ENCODE results near the gene EIPR1.

Gene EIPR1

GRCh38 chr2:3154700-3155099 is 222.9 kb downstream of the EIPR1 start:
- no peaks in the 10 kb centered on the region for H3K36me3 ChIP-seq (ENCODE audit: insufficient read depth, insufficient read length, low read length)
- H3K9me3 ChIP-seq (ENCODE audit: insufficient read depth, low read length), result no peaks in the 10 kb centered on the region
- H3K27me3 ChIP-seq (ENCODE audit: insufficient read depth, insufficient read length), result no peaks in the 10 kb centered on the region
- H3K4me3 ChIP-seq (ENCODE audit: insufficient read length, low read depth), result no peak overlapping the region
- no peak overlapping the region for H3K9ac ChIP-seq (ENCODE audit: insufficient read length, low read depth)
- H3K4me1 ChIP-seq (ENCODE audit: insufficient read depth, insufficient read length), result no peaks in the 10 kb centered on the region
- no peak for DNase-seq (ENCODE audit: low read depth, low spot score)
- TF ChIP-seq YY1 (IDR thresholded peaks at IDR 0.05; ENCODE audit: insufficient read depth, insufficient read length) (no peak), SUZ12 (IDR thresholded peaks at IDR 0.05; ENCODE audit: extremely low read depth, insufficient read depth, insufficient read length) (no peak), ZNF274 (IDR thresholded peaks at IDR 0.05; ENCODE audit: low read depth, low read length) (no peak)

DNA sequence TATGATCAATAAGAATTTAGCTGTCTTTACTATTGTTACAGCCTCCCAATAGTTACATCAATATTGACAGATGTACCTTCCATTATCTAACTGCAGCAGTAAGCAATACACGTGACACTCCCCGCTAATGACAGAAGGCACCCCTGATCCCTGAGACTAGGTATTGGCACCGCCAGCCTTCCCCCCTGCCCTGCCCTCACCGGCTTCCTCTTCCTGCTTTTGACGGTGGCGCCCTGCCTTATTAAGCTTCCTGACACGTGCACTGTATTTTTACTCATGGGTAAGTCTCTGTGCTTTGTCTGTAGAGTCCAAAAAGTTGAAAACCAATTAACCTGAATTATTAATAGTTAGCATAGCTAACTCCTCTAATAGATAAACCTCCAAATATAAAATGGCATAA is 223.5 kb downstream of the EIPR1 start:
- no peak overlapping the region for H3K4me3 ChIP-seq (ENCODE audit: insufficient read length, low read depth)
- H3K4me1 ChIP-seq (ENCODE audit: insufficient read depth, insufficient read length), result no peaks in the 10 kb centered on the region
- no peaks in the 10 kb centered on the region for H3K36me3 ChIP-seq (ENCODE audit: insufficient read depth, insufficient read length, low read length)
- no peak for TF ChIP-seq SUZ12 (IDR thresholded peaks at IDR 0.05; ENCODE audit: extremely low read depth, insufficient read depth, insufficient read length)
- no peak for TF ChIP-seq ZNF274 (IDR thresholded peaks at IDR 0.05; ENCODE audit: low read depth, low read length)
- no peak for TF ChIP-seq YY1 (IDR thresholded peaks at IDR 0.05; ENCODE audit: insufficient read depth, insufficient read length)
- no peak for DNase-seq (ENCODE audit: low read depth, low spot score)
- no peak overlapping the region for H3K9ac ChIP-seq (ENCODE audit: insufficient read length, low read depth)
- no peaks in the 10 kb centered on the region for H3K27me3 ChIP-seq (ENCODE audit: insufficient read depth, insufficient read length)
- no peaks in the 10 kb centered on the region for H3K9me3 ChIP-seq (ENCODE audit: insufficient read depth, low read length)

DNA sequence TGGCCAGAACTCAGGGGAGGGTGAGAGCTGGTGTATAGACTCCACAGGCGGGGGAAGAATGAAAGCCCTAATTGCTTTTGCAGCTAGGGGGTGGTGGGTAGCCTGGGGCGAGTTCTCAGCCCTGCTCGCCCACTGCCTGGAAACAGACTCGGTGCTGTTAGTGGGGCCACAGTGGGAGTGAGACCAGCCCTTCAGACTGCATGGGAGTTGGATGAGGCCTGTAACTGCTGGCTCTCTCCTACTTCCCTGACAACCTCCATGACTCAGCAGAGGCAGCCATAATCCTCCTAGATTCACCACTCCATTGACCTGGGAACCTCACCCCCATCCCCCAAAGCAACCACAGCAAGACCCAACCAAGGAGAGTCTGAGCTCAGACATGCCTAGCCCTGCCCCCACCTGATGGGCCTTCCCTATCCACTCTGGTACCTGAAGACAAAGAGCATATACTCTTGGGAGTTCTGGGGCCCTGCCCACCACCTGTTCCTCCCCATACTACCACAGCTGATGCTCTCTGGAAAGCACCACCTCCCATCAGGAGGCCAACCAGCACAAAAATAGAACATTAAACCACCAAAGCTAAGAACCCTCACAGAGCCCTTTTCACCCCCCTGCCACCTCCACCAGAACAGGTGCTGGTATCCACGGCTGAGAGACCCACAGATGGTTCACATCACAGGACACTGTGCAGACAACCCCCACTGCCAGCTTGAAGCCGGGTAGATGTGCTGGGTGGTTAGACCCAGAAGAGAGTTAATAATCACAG is 226.3 kb downstream of the EIPR1 start:
- H3K27me3 ChIP-seq (ENCODE audit: insufficient read depth, insufficient read length), result no peaks in the 10 kb centered on the region
- H3K9me3 ChIP-seq (ENCODE audit: insufficient read depth, low read length), result no peaks in the 10 kb centered on the region
- H3K9ac ChIP-seq (ENCODE audit: insufficient read length, low read depth), result no peak overlapping the region
- no peak overlapping the region for H3K4me3 ChIP-seq (ENCODE audit: insufficient read length, low read depth)
- H3K36me3 ChIP-seq (ENCODE audit: insufficient read depth, insufficient read length, low read length), result no peaks in the 10 kb centered on the region
- TF ChIP-seq ZNF274 (IDR thresholded peaks at IDR 0.05; ENCODE audit: low read depth, low read length), result no peak
- TF ChIP-seq SUZ12 (IDR thresholded peaks at IDR 0.05; ENCODE audit: extremely low read depth, insufficient read depth, insufficient read length), result no peak
- no peak for TF ChIP-seq YY1 (IDR thresholded peaks at IDR 0.05; ENCODE audit: insufficient read depth, insufficient read length)
- peaks cover 2% of the 10 kb centered on the region for H3K4me1 ChIP-seq (ENCODE audit: insufficient read depth, insufficient read length)
- no peak for DNase-seq (ENCODE audit: low read depth, low spot score)

DNA sequence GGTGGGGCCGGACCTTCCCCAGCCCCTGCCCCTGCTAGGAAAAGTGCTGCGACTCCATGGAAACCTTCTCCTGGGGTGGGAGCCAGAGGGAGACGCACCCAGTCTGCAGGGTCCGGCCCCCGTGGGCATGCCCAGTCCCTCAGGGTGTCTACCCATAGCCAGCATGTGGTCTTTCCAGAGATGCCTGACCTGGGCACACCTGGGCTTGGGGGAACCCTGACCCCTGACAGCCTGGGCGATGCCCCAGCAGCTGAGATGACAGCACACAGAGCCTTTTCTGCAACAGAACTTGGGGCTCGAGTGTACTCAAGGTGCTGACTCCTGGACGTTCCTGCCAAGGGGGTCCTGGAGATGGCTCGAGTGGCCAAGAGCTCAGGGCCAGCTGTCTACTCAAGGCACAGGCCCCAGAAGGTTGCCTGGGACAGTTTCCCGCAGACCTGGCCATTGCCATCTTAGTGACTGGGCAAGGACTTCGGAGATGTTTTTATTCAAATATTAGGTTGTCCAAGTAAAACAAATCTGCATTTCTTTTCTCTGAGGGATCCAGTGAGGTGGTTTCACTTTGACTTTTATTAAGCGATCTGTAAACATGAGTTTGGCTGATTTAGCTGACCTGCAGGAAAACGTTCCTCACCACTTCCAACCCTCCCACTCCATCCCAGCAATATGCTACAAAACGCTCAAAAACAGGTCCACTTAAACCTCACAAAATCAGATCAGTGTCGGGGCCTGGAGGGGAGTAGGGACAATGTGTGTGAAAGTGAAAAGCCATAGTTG is 228.0 kb downstream of the EIPR1 start:
- Histone ChIP-seq H3K27me3 (ENCODE audit: insufficient read depth, insufficient read length) (no peaks in the 10 kb centered on the region), H3K4me3 (ENCODE audit: insufficient read length, low read depth) (no peak overlapping the region), H3K36me3 (ENCODE audit: insufficient read depth, insufficient read length, low read length) (no peaks in the 10 kb centered on the region), H3K9me3 (ENCODE audit: insufficient read depth, low read length) (no peaks in the 10 kb centered on the region), H3K4me1 (ENCODE audit: insufficient read depth, insufficient read length) (peaks cover 2% of the 10 kb centered on the region), H3K9ac (ENCODE audit: insufficient read length, low read depth) (no peak overlapping the region)
- TF ChIP-seq SUZ12 (IDR thresholded peaks at IDR 0.05; ENCODE audit: extremely low read depth, insufficient read depth, insufficient read length) (no peak), ZNF274 (IDR thresholded peaks at IDR 0.05; ENCODE audit: low read depth, low read length) (no peak), YY1 (IDR thresholded peaks at IDR 0.05; ENCODE audit: insufficient read depth, insufficient read length) (no peak)
- no peak for DNase-seq (ENCODE audit: low read depth, low spot score)

- H3K4me1 ChIP-seq (ENCODE audit: insufficient read depth, insufficient read length), result peaks cover 2% of the 10 kb centered on the region
- no peak overlapping the region for H3K4me3 ChIP-seq (ENCODE audit: insufficient read length, low read depth)
- no peaks in the 10 kb centered on the region for H3K27me3 ChIP-seq (ENCODE audit: insufficient read depth, insufficient read length)
- H3K9me3 ChIP-seq (ENCODE audit: insufficient read depth, low read length), result no peaks in the 10 kb centered on the region
- H3K36me3 ChIP-seq (ENCODE audit: insufficient read depth, insufficient read length, low read length), result no peaks in the 10 kb centered on the region
- DNase-seq (ENCODE audit: low read depth, low spot score), result no peak
- no peak for TF ChIP-seq SUZ12 (IDR thresholded peaks at IDR 0.05; ENCODE audit: extremely low read depth, insufficient read depth, insufficient read length)
- no peak for TF ChIP-seq YY1 (IDR thresholded peaks at IDR 0.05; ENCODE audit: insufficient read depth, insufficient read length)
- no peak for TF ChIP-seq ZNF274 (IDR thresholded peaks at IDR 0.05; ENCODE audit: low read depth, low read length)
- no peak overlapping the region for H3K9ac ChIP-seq (ENCODE audit: insufficient read length, low read depth)
Measured at GRCh38 chr2:3148716-3149115, 228.9 kb downstream of the EIPR1 start.

DNA sequence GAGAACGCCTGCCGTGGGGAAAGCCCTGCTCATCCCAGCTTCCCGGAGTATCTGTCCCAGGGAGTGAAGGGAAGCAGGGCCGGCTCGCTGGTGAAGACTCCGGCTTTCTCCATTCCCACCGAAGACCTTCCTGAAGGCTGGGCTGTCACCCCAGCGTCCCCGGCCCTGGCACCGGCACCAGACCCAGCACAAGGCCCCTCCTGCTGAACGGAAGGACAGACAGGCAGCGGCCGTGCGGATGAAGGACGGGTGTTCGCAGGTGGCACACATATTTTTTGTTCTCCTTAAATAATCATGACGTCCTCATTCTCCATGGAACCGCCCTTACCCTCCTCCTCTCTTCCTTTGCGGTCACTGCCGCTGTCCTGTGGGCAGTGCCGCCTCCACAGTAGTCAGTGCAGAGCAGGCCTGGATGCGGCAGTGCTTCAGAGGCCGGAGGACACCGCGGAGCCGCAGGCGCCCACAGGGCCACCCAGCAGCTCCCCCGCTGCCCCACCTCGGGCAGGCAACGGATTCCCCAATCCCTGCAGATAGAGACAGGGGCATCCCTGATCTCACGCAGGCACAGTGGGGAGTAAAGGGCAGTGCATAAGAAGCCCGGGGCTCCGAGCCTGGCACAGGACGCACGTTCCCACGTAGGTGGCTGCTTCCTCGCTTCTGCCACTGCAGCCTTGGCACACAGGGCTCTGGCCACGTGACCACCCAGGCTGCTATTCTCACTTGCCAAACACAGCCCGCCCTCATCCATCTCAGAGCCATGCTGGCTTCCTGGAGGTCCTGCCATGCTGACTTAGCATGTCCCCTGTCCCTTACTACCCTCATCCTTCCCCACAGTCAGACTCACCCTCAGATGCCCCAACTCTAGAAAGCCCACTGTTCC is 229.7 kb downstream of the EIPR1 start:
- no peaks in the 10 kb centered on the region for H3K9me3 ChIP-seq (ENCODE audit: insufficient read depth, low read length)
- peaks cover 3% of the 10 kb centered on the region for H3K4me1 ChIP-seq (ENCODE audit: insufficient read depth, insufficient read length)
- no peak overlapping the region for H3K4me3 ChIP-seq (ENCODE audit: insufficient read length, low read depth)
- no peaks in the 10 kb centered on the region for H3K36me3 ChIP-seq (ENCODE audit: insufficient read depth, insufficient read length, low read length)
- H3K9ac ChIP-seq (ENCODE audit: insufficient read length, low read depth), result no peak overlapping the region
- DNase-seq (ENCODE audit: low read depth, low spot score), result no peak
- H3K27me3 ChIP-seq (ENCODE audit: insufficient read depth, insufficient read length), result no peaks in the 10 kb centered on the region
- no peak for TF ChIP-seq YY1 (IDR thresholded peaks at IDR 0.05; ENCODE audit: insufficient read depth, insufficient read length)
- TF ChIP-seq ZNF274 (IDR thresholded peaks at IDR 0.05; ENCODE audit: low read depth, low read length), result no peak
- TF ChIP-seq SUZ12 (IDR thresholded peaks at IDR 0.05; ENCODE audit: extremely low read depth, insufficient read depth, insufficient read length), result no peak
